WTC11 (cell line): ENCODE measurements around the gene JMJD7.

Source experiments
- AFF4 ChIP-seq: sonication (generic); formaldehyde crosslinking; IDR thresholded peaks from 2 replicates; pipeline ENCODE4 v1.8.1; 2023; ENCODE audit warnings: mild to moderate bottlenecking, missing genetic modification reagents, borderline replicate concordance
- CTCF ChIP-seq: fragments of 200-600 bp; IDR thresholded peaks from 2 replicates; pipeline ENCODE4 v1.8.0; 2022; ENCODE audit warnings: antibody characterized with exemption
- FOXJ3 ChIP-seq: sonication (generic); formaldehyde crosslinking; IDR thresholded peaks from 2 replicates; pipeline ENCODE4 v1.9.0; 2021; ENCODE audit warnings: missing genetic modification reagents, mild to moderate bottlenecking, borderline replicate concordance
- TP53 ChIP-seq: sonication (generic); formaldehyde crosslinking; IDR thresholded peaks from 2 replicates; pipeline ENCODE4 v1.8.1; 2023; ENCODE audit warnings: mild to moderate bottlenecking, missing genetic modification reagents

- TF ChIP-seq AFF4 (no peak), TP53 (no peak), CTCF (no peak), FOXJ3 (CRISPR knock-in tag) (no peak)
Measured at GRCh38 chr15:41866263-41866703, 38.4 kb downstream of the JMJD7 start.
